RWPE1 (cell line): Measurements from ENCODE around the gene SVEP1.

Source experiments
- CTCF ChIA-PET: fragments of 350-600 bp; sonication (Branson Sonifier 250); formaldehyde crosslinking; extraction: SDS; loops from one replicate; lab custom pipeline; 2021; lab: Yijun Ruan, JAX
- POLR2A ChIA-PET: fragments of 400-600 bp; formaldehyde crosslinking; extraction: SDS; loops from one replicate; lab custom pipeline; 2020; ENCODE audit warnings: antibody characterized with exemption; ENCODE audit not compliant: low non-redundant PET; lab: Yijun Ruan, JAX
- DNase-seq: peaks from one replicate; pipeline ENCODE4 v3.0.0; 2012; ENCODE audit warnings: low spot score
- H3K27ac ChIP-seq: fragments of 450-650 bp; 2 replicates; pipeline ENCODE4 v1.5.1; 2017
- CTCF ChIP-seq: fragments of 450-650 bp; conservative IDR thresholded peaks from 2 replicates; pipeline ENCODE4 v1.5.1; 2017; ENCODE audit warnings: low read depth, mild to moderate bottlenecking

The SVEP1 gene

GRCh38 chr9:110443146-110443865 is 136.2 kb downstream of the SVEP1 start:
- ChIA-PET POLR2A (no interaction called here), CTCF (interaction anchor here (0.5 kb wide), 1 partner anchor 593 kb away, joined by 3 read pairs; no protein-coding TSS in a partner anchor)
- no peak for TF ChIP-seq CTCF
- peak; percentile 74 for DNase-seq
- no peak overlapping the region for H3K27ac ChIP-seq

- no peak overlapping the region for H3K27ac ChIP-seq
- no peak for DNase-seq
- no peak for TF ChIP-seq CTCF
- ChIA-PET POLR2A (no interaction called here), CTCF (no interaction called here)
Observed at GRCh38 chr9:110440796-110441195, 138.7 kb downstream of the SVEP1 start.

GRCh38 chr9:110440172-110440571 is 139.4 kb downstream of the SVEP1 start:
- DNase-seq, result peak; percentile 50
- no peak for TF ChIP-seq CTCF
- no peak overlapping the region for H3K27ac ChIP-seq
- ChIA-PET CTCF (interaction anchor here (0.6 to 0.7 kb wide), 2 partner anchors 41 to 890 kb away, joined by 3 to 4 read pairs; no protein-coding TSS in a partner anchor), POLR2A (no interaction called here)

GRCh38 chr9:110432253-110432652 is 147.3 kb downstream of the SVEP1 start:
- no peak for TF ChIP-seq CTCF
- no peak overlapping the region for H3K27ac ChIP-seq
- DNase-seq, result no peak
- CTCF ChIA-PET, result interaction anchor here (0.6 kb wide), 1 partner anchor 248 kb away, joined by 7 read pairs; no protein-coding TSS in a partner anchor
- POLR2A ChIA-PET, result no interaction called here

- ChIA-PET CTCF (interaction anchor here (0.6 to 0.7 kb wide), 4 partner anchors 120 to 729 kb away, joined by 3 to 11 read pairs (median 4); no protein-coding TSS in a partner anchor), POLR2A (no interaction called here)
- TF ChIP-seq CTCF, result 0 out of 2 replicates have a peak, but pooled peaks have one; percentile 21
- no peak overlapping the region for H3K27ac ChIP-seq
- no peak for DNase-seq
Observed at GRCh38 chr9:110429453-110429852, 150.1 kb downstream of the SVEP1 start.

GRCh38 chr9:110427497-110428104 is 151.9 kb downstream of the SVEP1 start:
- TF ChIP-seq CTCF, result peak; percentile 76
- ChIA-PET POLR2A (no interaction called here), CTCF (interaction anchor here (0.6 to 2.0 kb wide), 6 partner anchors 9 to 244 kb away, joined by 3 to 15 read pairs (median 3); no protein-coding TSS in a partner anchor)
- no peak overlapping the region for H3K27ac ChIP-seq
- DNase-seq, result peak; percentile 43
